Ovary (tissue), 9 donors: ENCODE data around the gene UNC13A. TPM values are rescaled to one million over a fixed set of nuclear protein-coding genes. Genes with fewer than 3 reads are reported as not detected.
A peak's percentile ranks its signal among the peaks of the same experiment; 100 is the strongest.

Experiments
- DNase-seq, 5 donors: peaks; one replicate each; pipeline ENCODE4 v3.0.0-alpha.2; 2019 to 2020
- H3K27ac ChIP-seq, 2 donors: fragments of 200-600 bp; one replicate each; pipeline versions ENCODE4 v1.5.1 to v1.8.0; 2019 to 2022
- H3K27me3 ChIP-seq: fragments of 200-600 bp; one replicate; pipeline ENCODE4 v1.8.0; 2022
- H3K36me3 ChIP-seq: fragments of 200-600 bp; sonication (generic); one replicate; pipeline ENCODE4 v1.5.1; 2019
- H3K4me1 ChIP-seq: one replicate; pipeline ENCODE4 v1.8.1; 2013; ENCODE audit warnings: mild to moderate bottlenecking, moderate library complexity; ENCODE audit not compliant: insufficient read depth
- H3K4me3 ChIP-seq: fragments of 200-600 bp; sonication (generic); one replicate; pipeline ENCODE4 v1.5.1; 2017
- H3K9me3 ChIP-seq, 2 donors: fragments of 200-600 bp in 1 of 2; sonication (generic) in 1 of 2; one replicate each; pipeline versions ENCODE4 v1.5.1 to v1.8.1; 2013 to 2019; ENCODE audit warnings: mild to moderate bottlenecking in 1 of 2, moderate library complexity in 1 of 2
- EP300 ChIP-seq: sonication (generic); formaldehyde crosslinking; IDR thresholded peaks from one replicate; pipeline ENCODE4 v1.6.1; 2017; ENCODE audit warnings: antibody characterized with exemption
- POLR2A ChIP-seq: fragments of 450-650 bp; IDR thresholded peaks from one replicate; pipeline ENCODE4 v1.6.1; 2017; ENCODE audit warnings: antibody characterized with exemption, mild to moderate bottlenecking, moderate library complexity
- WGBS, 3 donors: extraction: QIAGEN DNeasy Blood & Tissue Kit in 1 of 3; methylation state at CpG; one replicate each; pipeline versions ENCODE4 v1.1.5 to v1.1.7; 2013 to 2017; 5-methylcytosine and 5-hydroxymethylcytosine counted together
- intact Hi-C, 4 donors: fragments of 100-400 bp; cut with DNase I; formaldehyde crosslinking; loops; one replicate each; pipeline versions ENCODE4 v1.11.0 to v1.15.1; 2022 to 2023
- polyA plus RNA-seq, 2 donors: library from polyadenylated mRNA; stranded (reverse); fragments of 200-250 nt in 1 of 2; fragments of 350-450 nt in 1 of 2; fragmentation: Illumina TruSeq in 1 of 2; extraction: RNeasy Lipid Tissue Mini Kit (QIAGEN cat#74804) in 1 of 2; gene quantifications; one replicate each; pipeline ENCODE4 v1.2.3, GENCODE V29; 2013 to 2014
- total RNA-seq, 7 donors: library from RNA; depleted of rRNA in 2 of 7; stranded (reverse); fragments of >200 nt in 2 of 7; fragmentation: NEBNext Ultra II Directional in 3 of 7; extraction: Animal tissue kit (Norgen Biotek cat#: 25700) in 3 of 7; gene quantifications; one replicate each; pipeline versions ENCODE4 v1.1.0 to v1.2.4, GENCODE V29; 2016 to 2023
- TF ChIP-seq, protein P1 (sequence below), 3 donors: fragments of 450-650 bp in 2 of 3; fragments of 200-600 bp in 1 of 3; IDR thresholded peaks; one replicate each; pipeline versions ENCODE4 v1.5.1 to v1.8.0; 2016 to 2022; ENCODE audit warnings: antibody characterized with exemption in 3 of 3, mild to moderate bottlenecking in 1 of 3
- donor health status: DM: no; HTN: no; CAD: no; lungs with moderate emphysema.
- donor health status: DM: no; HTN: no; CAD: no.
- donor health status: Bipolar disorder and iron deficiency.
- donor health status: DM: yes; HTN: yes; CAD: no.
- donor health status: DM: no; HTN: no; CAD: no.
- donor health status: DM: yes; HTN: yes; CAD: no.

Gene UNC13A
- total and polyA plus RNA-seq, 9 donors = 0.08 to 0.38 (median 0.15) TPM

GRCh38 chr19:17605761-17606589 is 82.2 kb downstream of the UNC13A start:
- intact Hi-C loops = loop anchor here in 3 of 4 donors (5.0 to 10.0 kb wide), 3 partner anchors 159 to 249 kb away; partner anchors contain the start of gene RPL18A (in 1 of the 3)
- WGBS, 3 donors = 1% methylated on average over 29 to 85 of the region's 85 CpGs
- TF ChIP-seq POLR2A = no peak
- TF ChIP-seq, protein P1, sequence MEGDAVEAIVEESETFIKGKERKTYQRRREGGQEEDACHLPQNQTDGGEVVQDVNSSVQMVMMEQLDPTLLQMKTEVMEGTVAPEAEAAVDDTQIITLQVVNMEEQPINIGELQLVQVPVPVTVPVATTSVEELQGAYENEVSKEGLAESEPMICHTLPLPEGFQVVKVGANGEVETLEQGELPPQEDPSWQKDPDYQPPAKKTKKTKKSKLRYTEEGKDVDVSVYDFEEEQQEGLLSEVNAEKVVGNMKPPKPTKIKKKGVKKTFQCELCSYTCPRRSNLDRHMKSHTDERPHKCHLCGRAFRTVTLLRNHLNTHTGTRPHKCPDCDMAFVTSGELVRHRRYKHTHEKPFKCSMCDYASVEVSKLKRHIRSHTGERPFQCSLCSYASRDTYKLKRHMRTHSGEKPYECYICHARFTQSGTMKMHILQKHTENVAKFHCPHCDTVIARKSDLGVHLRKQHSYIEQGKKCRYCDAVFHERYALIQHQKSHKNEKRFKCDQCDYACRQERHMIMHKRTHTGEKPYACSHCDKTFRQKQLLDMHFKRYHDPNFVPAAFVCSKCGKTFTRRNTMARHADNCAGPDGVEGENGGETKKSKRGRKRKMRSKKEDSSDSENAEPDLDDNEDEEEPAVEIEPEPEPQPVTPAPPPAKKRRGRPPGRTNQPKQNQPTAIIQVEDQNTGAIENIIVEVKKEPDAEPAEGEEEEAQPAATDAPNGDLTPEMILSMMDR (IDR thresholded peaks at IDR 0.05) = peak; percentile 62 to 98 (median 95)
- peak; percentile 86 to 91 (median 87) for DNase-seq
- no peaks in the 10 kb centered on the region for H3K27me3 ChIP-seq
- H3K27ac ChIP-seq = peak overlapping the region; percentile 21 to 60
- H3K4me1 ChIP-seq = peaks cover 7% of the 10 kb centered on the region
- no peaks in the 10 kb centered on the region for H3K36me3 ChIP-seq
- peak overlapping the region; percentile 1 for H3K4me3 ChIP-seq
- no peaks in the 10 kb centered on the region for H3K9me3 ChIP-seq

DNA sequence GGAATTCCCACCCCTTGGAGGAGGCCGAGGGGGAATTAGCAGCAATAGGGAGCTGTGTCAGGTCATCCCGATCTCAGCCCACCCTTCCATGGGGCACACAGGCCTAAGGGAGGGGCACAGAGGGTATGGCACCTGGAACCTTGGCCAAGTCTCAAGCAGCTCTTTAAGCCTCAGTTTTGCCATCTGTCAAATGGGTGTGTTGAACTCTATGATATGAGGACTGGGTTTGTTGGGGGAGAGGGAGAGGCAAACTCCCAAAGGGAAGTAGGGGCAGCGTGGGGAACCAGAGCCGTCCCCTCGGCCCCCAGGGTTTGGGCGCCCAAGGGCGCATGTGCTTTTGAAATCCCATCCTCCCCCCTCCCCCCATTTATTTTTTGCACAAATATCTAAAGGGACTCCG is 83.0 kb downstream of the UNC13A start:
- no peak for TF ChIP-seq EP300
- TF ChIP-seq, protein P1 (IDR thresholded peaks at IDR 0.05) = no peak
- no peak for TF ChIP-seq POLR2A

GRCh38 chr19:17604372-17605025 is 83.7 kb downstream of the UNC13A start:
- no peak overlapping the region for H3K4me3 ChIP-seq
- no peak for TF ChIP-seq EP300
- no peak for TF ChIP-seq POLR2A
- TF ChIP-seq, protein P1 (IDR thresholded peaks at IDR 0.05) = no peak
- H3K9me3 ChIP-seq = no peaks in the 10 kb centered on the region
- no peak overlapping the region for H3K27ac ChIP-seq
- DNase-seq = no peak
- intact Hi-C loops = loop anchor here in 3 of 4 donors (5.0 to 10.0 kb wide), 3 partner anchors 160 to 250 kb away; partner anchors contain the start of gene RPL18A (in 1 of the 3)
- no peaks in the 10 kb centered on the region for H3K36me3 ChIP-seq
- WGBS, 3 donors = 57 to 62% (median 61%) methylated on average over 8 of the region's 8 CpGs
- peaks cover 7% of the 10 kb centered on the region for H3K4me1 ChIP-seq
- H3K27me3 ChIP-seq = no peaks in the 10 kb centered on the region

More for the DNA sequence above, 83.0 kb downstream of the UNC13A start:
- no peak overlapping the region for H3K27ac ChIP-seq
- no peaks in the 10 kb centered on the region for H3K9me3 ChIP-seq
- WGBS, 3 donors = 84 to 88% (median 85%) methylated on average over 8 of the region's 8 CpGs
- peak in 1 of 5 donors; percentile 31 for DNase-seq
- intact Hi-C loops = loop anchor here in 3 of 4 donors (5.0 to 10.0 kb wide), 3 partner anchors 160 to 250 kb away; partner anchors contain the start of gene RPL18A (in 1 of the 3)
- H3K4me3 ChIP-seq = no peak overlapping the region
- H3K36me3 ChIP-seq = no peaks in the 10 kb centered on the region
- H3K4me1 ChIP-seq = peaks cover 7% of the 10 kb centered on the region
- H3K27me3 ChIP-seq = no peaks in the 10 kb centered on the region

- intact Hi-C loops = loop anchor here in 3 of 4 donors (10.0 kb wide), 2 partner anchors 162 to 252 kb away; partner anchors contain the start of gene RPL18A (in 1 of the 3)
- DNase-seq = no peak
- Histone ChIP-seq H3K27me3 (no peaks in the 10 kb centered on the region), H3K36me3 (no peaks in the 10 kb centered on the region), H3K4me3 (no peak overlapping the region), H3K27ac (no peak overlapping the region), H3K4me1 (peaks cover 7% of the 10 kb centered on the region), H3K9me3 (no peaks in the 10 kb centered on the region)
- TF ChIP-seq EP300 (no peak), POLR2A (no peak)
- TF ChIP-seq, protein P1 (IDR thresholded peaks at IDR 0.05) = no peak
- 76 to 78% (median 77%) methylated on average over 7 of the region's 7 CpGs for WGBS, 3 donors
These were observed 85.2 kb downstream of the UNC13A start for GRCh38 chr19:17602872-17603510.
